Esophagus muscularis mucosa (tissue), 4 donors: ENCODE measurements around the gene TSNAX. TPM values are rescaled to one million over a fixed set of nuclear protein-coding genes. Genes with fewer than 3 reads are reported as not detected.

ENCODE experiments used
- DNase-seq: peaks from one replicate; pipeline ENCODE4 v3.0.0-alpha.2; 2017; ENCODE audit errors: extremely low spot score
- H3K27ac ChIP-seq, 4 donors: fragments of 200-600 bp; sonication (generic); replicated peaks in 1 of 4; 1 replicate in 3 of 4; 2 replicates in 1 of 4; pipeline ENCODE4 v1.5.1; 2016 to 2019; ENCODE audit warnings: mild to moderate bottlenecking in 1 of 4
- H3K27me3 ChIP-seq, 4 donors: fragments of 200-600 bp; sonication (generic); one replicate each; pipeline versions ENCODE4 v1.5.1 to v1.6.0; 2016 to 2019
- H3K36me3 ChIP-seq, 4 donors: fragments of 200-600 bp; sonication (generic); one replicate each; pipeline ENCODE4 v1.5.1; 2016 to 2019
- H3K4me1 ChIP-seq, 4 donors: fragments of 200-600 bp; sonication (generic); one replicate each; pipeline ENCODE4 v1.5.1; 2016 to 2019
- H3K4me3 ChIP-seq, 4 donors: fragments of 200-600 bp; sonication (generic); 1 replicate in 2 of 4; 2 replicates in 2 of 4; pipeline ENCODE4 v1.5.1; 2016 to 2019; ENCODE audit warnings: mild to moderate bottlenecking in 4 of 4, moderate library complexity in 1 of 4
- H3K9me3 ChIP-seq, 4 donors: fragments of 200-600 bp; sonication (generic); 1 replicate in 3 of 4; 2 replicates in 1 of 4; pipeline ENCODE4 v1.5.1; 2016 to 2019
- EP300 ChIP-seq: sonication (generic); formaldehyde crosslinking; IDR thresholded peaks from one replicate; pipeline ENCODE4 v1.6.1; 2017; ENCODE audit warnings: antibody characterized with exemption
- POLR2A ChIP-seq: fragments of 450-650 bp; IDR thresholded peaks from one replicate; pipeline ENCODE4 v1.6.1; 2017; ENCODE audit warnings: antibody characterized with exemption, moderate library complexity, mild to moderate bottlenecking, low read depth
- POLR2AphosphoS5 ChIP-seq, 2 donors: sonication (generic); formaldehyde crosslinking; IDR thresholded peaks; one replicate each; pipeline ENCODE4 v1.6.1; 2017; ENCODE audit warnings: antibody characterized with exemption in 2 of 2
- WGBS: methylation state at CpG from one replicate; pipeline ENCODE4 v1.1.5; 2018; 5-methylcytosine and 5-hydroxymethylcytosine counted together
- intact Hi-C: fragments of 100-400 bp; cut with DNase I; formaldehyde crosslinking; loops from one replicate; pipeline ENCODE4 v1.15.1; 2023
- total RNA-seq, 4 donors: library from RNA; depleted of rRNA; stranded (reverse); fragments of >200 nt; gene quantifications; one replicate each; pipeline versions ENCODE4 v1.1.0 to v1.2.1, GENCODE V29; 2016
- TF ChIP-seq, protein P1 (sequence below), 3 experiments: fragments of 200-600 bp in 2 of 3; fragments of 450-650 bp in 1 of 3; sonication (generic) in 2 of 3; IDR thresholded peaks; one replicate each; pipeline ENCODE4 v1.5.1; 2017 to 2019; ENCODE audit warnings: antibody characterized with exemption in 3 of 3, mild to moderate bottlenecking in 2 of 3, moderate library complexity in 1 of 3

The TSNAX gene
- total RNA-seq, 4 donors from 2014 or later: 20.4 to 29.6 (median 24.7) TPM

- H3K27me3 ChIP-seq: peaks cover 0 to 5% (median 0%) of the 10 kb centered on the region in 4 donors
- no peaks in the 10 kb centered on the region for H3K9me3 ChIP-seq
- no peak overlapping the region for H3K27ac ChIP-seq
- H3K36me3 ChIP-seq: no peaks in the 10 kb centered on the region
- DNase-seq: no peak
- no peak overlapping the region for H3K4me3 ChIP-seq
- intact Hi-C loops: no loop called here
- no peak for TF ChIP-seq POLR2AphosphoS5 (IDR thresholded peaks at IDR 0.05)
- TF ChIP-seq EP300: no peak
- TF ChIP-seq POLR2A: no peak
- TF ChIP-seq, protein P1, sequence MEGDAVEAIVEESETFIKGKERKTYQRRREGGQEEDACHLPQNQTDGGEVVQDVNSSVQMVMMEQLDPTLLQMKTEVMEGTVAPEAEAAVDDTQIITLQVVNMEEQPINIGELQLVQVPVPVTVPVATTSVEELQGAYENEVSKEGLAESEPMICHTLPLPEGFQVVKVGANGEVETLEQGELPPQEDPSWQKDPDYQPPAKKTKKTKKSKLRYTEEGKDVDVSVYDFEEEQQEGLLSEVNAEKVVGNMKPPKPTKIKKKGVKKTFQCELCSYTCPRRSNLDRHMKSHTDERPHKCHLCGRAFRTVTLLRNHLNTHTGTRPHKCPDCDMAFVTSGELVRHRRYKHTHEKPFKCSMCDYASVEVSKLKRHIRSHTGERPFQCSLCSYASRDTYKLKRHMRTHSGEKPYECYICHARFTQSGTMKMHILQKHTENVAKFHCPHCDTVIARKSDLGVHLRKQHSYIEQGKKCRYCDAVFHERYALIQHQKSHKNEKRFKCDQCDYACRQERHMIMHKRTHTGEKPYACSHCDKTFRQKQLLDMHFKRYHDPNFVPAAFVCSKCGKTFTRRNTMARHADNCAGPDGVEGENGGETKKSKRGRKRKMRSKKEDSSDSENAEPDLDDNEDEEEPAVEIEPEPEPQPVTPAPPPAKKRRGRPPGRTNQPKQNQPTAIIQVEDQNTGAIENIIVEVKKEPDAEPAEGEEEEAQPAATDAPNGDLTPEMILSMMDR (IDR thresholded peaks at IDR 0.05): no peak
- no peaks in the 10 kb centered on the region for H3K4me1 ChIP-seq
- 71% methylated on average over 5 of the region's 5 CpGs for WGBS
Observed at GRCh38 chr1:231611851-231612250, 83.4 kb downstream of the TSNAX start.

DNA sequence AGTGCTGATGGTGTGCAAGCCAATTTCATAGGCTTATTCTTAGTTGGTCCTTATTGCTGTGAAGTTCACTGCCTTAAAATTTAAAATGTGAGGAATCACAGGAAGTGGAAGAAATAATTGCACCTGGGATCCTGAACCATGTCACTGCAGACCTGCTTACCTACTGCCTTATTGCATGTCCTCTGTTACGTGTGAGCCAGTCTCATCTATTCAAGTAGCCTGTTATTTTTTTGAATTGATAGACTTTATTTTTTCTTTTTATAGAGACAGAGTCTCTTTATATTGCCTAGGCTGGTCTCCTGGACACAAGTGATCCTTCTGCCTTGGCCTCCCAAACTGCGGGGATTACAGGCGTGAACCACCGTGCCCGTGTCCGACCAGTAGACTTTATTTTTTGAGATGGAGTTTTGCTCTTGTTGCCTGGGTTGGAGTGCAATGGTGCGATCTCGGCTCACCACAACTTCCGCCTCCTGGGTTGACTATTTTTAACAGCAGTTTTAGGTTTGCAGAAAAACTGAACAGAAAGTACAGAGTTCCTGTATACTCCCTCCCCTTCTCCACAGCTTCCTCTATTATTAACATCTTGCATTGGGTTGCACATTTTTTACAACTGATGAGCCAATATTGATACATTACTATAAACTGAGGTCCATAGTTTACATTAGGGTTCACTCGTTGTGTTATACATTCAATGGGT is 84.1 kb downstream of the TSNAX start:
- Histone ChIP-seq H3K9me3 (no peaks in the 10 kb centered on the region), H3K36me3 (no peaks in the 10 kb centered on the region), H3K4me3 (no peak overlapping the region), H3K4me1 (no peaks in the 10 kb centered on the region), H3K27me3 (peaks cover 0 to 5% (median 0%) of the 10 kb centered on the region in 4 donors), H3K27ac (no peak overlapping the region)
- WGBS: 63% methylated on average over 10 of the region's 10 CpGs
- TF ChIP-seq EP300: no peak
- TF ChIP-seq, protein P1 (IDR thresholded peaks at IDR 0.05): no peak
- TF ChIP-seq POLR2A: no peak
- TF ChIP-seq POLR2AphosphoS5 (IDR thresholded peaks at IDR 0.05): no peak
- intact Hi-C loops: no loop called here
- no peak for DNase-seq

- H3K4me3 ChIP-seq: no peak overlapping the region
- H3K4me1 ChIP-seq: peaks cover 0 to 4% (median 0%) of the 10 kb centered on the region in 4 donors
- H3K36me3 ChIP-seq: no peaks in the 10 kb centered on the region
- no peaks in the 10 kb centered on the region for H3K9me3 ChIP-seq
- peaks cover 0 to 5% (median 0%) of the 10 kb centered on the region in 4 donors for H3K27me3 ChIP-seq
- TF ChIP-seq EP300: no peak
- TF ChIP-seq POLR2A: no peak
- TF ChIP-seq, protein P1 (IDR thresholded peaks at IDR 0.05): no peak
- TF ChIP-seq POLR2AphosphoS5 (IDR thresholded peaks at IDR 0.05): no peak
- no peak overlapping the region for H3K27ac ChIP-seq
- no peak for DNase-seq
- WGBS: 56% methylated on average over 6 of the region's 7 CpGs
- intact Hi-C loops: no loop called here
Observed at GRCh38 chr1:231613419-231614349, 85.2 kb downstream of the TSNAX start.

Other genes starting within 250 kb of the TSNAX start
- 10 to 100 TPM; 13.0 to 15.4 (median 14.3) TPM for gene EXOC8, start 190.8 kb upstream of the TSNAX start, total RNA-seq
- gene SPRTN, start 190.4 kb upstream of the TSNAX start, total RNA-seq: 10 to 100 TPM; 11.9 to 23.7 (median 15.0) TPM
- 10 to 100 TPM; 43.9 to 79.9 (median 58.7) TPM for gene EGLN1, start 106.4 kb upstream of the TSNAX start, total RNA-seq
- 1 to 10 TPM; 5.3 to 6.6 (median 6.2) TPM for gene DISC1, start 98.1 kb downstream of the TSNAX start, total RNA-seq